GM12873 (cell line): ENCODE data around the gene SP2.

Experiments
- TF ChIP-seq, protein P1 (sequence below): IDR thresholded peaks from 2 replicates; pipeline ENCODE4 v1.5.1; 2012; ENCODE audit warnings: low read depth, mild to moderate bottlenecking, moderate library complexity, low read length, control low read depth; ENCODE audit not compliant: insufficient read depth; ENCODE audit errors: missing control alignments

The SP2 gene

DNA sequence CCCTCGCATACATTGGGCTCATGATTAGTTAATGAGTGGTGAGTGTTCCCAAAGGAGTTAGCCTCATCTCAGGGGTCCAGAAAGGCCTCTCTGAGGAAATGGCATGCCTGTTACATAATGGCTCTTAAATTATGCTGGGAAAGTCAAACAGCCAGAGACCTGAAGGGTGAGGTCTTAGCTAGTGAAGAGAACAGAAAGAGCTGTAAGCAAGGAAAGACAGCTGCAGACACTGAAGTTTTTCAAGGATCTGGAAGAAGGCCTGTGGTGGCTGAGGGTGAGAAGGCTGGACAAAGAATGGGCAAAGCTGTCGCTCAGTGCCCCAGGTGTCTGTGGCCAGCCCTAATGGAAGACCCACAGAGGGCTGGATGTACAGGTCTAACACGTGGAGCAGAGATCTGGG, 10.4 kb downstream of the SP2 start:
- TF ChIP-seq, protein P1, sequence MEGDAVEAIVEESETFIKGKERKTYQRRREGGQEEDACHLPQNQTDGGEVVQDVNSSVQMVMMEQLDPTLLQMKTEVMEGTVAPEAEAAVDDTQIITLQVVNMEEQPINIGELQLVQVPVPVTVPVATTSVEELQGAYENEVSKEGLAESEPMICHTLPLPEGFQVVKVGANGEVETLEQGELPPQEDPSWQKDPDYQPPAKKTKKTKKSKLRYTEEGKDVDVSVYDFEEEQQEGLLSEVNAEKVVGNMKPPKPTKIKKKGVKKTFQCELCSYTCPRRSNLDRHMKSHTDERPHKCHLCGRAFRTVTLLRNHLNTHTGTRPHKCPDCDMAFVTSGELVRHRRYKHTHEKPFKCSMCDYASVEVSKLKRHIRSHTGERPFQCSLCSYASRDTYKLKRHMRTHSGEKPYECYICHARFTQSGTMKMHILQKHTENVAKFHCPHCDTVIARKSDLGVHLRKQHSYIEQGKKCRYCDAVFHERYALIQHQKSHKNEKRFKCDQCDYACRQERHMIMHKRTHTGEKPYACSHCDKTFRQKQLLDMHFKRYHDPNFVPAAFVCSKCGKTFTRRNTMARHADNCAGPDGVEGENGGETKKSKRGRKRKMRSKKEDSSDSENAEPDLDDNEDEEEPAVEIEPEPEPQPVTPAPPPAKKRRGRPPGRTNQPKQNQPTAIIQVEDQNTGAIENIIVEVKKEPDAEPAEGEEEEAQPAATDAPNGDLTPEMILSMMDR = no peak

DNA sequence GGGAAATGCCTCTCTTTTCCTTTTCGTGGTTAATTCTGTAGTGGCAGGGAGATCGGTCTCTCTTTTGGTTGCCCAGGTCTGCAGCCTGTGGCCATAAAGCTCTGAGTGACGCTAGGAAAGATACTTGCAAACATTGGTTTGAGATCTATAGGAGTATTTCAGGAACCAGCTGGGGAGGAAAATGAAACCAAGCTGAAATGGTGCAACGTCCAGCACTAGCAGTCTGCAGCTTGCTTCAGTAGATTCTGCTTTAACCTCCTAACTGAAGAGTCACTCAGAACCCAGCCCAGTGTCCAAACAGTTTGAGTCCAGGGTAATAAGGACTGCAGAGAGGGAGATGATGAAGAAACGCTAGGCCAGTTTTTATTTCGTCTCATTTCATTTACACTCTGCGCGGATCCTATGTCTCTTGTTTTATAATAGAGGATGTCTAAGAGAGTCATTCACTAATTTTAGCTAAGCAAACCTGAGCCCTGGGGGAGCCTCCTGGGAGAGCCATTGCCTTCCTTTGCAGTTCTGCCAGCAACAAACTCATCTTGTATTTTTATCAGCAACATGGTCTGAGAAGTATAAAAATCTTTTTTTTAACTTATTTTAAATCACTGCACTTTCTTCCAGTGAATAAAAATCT, 12.0 kb downstream of the SP2 start:
- TF ChIP-seq, protein P1 = no peak

DNA sequence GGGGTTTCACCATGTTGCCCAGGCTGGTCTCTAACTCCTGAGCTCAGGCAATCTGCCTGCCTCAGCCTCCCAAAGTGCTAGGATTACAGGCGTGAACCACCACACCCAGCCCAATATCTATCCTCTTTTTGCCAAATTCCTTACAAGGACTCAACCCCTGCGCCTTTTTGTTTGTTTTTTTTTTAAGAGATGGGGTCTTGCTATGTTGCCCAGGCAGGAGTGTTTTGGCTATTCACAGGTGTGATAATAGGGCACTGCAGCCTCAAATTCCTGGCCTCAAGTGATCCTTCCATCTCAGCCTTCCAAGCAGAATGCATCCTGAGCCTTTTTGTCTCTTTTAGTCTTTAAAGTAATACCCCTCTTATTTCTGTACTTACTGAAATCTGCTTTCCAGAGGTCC, 17.0 kb downstream of the SP2 start:
- TF ChIP-seq, protein P1 = no peak

DNA sequence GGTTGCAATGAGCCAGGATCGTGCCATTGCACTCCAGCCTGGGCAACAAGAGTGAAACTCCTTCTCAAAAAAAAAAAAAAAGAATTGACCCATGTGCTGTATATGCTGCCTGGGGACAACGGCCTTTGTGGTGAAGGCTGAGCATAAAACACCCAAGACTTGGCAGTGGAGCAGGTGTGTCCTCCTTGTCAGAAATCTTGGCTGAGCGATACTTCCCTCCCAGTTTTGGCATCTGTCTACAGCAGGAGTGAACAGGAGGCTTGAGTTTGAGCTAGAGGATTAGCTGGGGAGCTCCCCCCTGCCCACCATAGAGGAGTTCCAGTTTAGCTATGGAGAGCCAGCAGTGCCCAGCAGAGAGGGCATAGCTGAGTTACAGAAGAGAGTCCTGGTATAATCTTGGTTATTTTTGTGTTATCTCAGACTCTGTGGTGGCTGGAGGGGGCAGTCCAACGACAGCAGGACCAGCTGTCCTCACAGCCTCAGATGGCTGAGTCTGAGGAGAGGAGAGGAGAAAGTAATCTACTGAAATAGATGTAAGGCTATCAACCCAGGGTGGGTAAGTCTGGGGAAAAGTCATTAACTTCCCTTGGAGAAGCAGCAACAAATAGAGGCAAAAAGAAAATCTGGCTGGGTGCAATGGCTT, 18.4 kb downstream of the SP2 start:
- TF ChIP-seq, protein P1 = no peak

DNA sequence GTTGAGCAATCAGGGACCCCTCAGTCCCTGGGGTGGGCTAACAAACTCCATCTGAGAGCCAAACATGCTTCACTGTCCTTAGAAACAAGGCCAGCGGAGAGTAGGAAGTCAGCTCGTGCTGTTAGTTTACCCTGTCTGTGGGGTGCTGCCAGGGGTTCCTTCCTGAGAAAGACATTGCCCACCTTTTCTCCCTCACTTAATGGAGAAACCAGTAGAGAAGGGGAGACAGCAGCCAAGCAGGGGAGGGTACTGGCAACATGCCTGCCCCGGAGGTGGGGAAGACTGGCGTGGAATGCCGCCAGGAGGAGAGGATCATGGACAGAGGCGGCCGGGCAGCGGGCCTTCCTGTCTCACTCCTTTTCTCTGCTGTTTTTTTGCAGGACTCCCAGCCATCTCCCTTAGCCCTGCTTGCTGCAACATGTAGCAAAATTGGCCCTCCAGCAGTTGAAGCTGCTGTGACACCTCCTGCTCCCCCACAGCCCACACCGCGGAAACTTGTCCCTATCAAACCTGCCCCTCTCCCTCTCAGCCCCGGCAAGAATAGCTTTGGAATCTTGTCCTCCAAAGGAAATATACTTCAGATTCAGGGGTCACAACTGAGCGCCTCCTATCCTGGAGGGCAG, 19.9 kb downstream of the SP2 start:
- TF ChIP-seq, protein P1 = no peak

DNA sequence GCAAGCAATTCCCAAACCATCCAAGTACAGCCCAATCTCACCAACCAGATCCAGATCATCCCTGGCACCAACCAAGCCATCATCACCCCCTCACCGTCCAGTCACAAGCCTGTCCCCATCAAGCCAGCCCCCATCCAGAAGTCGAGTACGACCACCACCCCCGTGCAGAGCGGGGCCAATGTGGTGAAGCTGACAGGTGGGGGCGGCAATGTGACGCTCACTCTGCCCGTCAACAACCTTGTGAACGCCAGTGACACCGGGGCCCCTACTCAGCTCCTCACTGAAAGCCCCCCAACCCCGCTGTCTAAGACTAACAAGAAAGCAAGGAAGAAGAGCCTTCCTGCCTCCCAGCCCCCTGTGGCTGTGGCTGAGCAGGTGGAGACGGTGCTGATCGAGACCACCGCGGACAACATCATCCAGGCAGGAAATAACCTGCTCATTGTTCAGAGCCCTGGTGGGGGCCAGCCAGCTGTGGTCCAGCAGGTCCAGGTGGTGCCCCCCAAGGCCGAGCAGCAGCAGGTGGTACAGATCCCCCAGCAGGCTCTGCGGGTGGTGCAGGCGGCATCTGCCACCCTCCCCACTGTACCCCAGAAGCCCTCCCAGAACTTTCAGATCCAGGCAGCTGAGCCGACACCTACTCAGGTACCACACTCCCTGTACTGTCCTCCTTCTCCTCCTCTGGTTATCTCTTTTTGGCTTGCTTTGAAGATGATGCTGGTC, 20.6 kb downstream of the SP2 start:
- TF ChIP-seq, protein P1 = no peak

DNA sequence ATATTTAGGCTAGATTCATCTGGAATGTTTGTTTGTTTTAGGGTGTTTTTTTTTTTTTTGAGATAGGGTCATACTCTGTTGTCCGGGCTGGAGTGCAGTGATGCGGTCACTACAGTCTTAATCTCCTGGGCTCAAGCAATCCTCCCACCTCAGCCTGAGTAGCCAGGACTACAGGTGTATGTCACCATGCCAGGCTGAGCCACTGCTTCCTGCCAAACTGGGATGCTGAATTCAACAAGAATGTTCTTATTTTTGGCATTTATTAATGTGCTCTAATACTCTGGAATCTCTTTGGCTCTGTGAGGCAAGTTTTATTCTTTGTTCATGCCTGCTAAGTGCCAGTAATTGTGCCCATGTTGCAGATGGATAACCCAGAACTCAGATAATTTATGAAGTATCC, 21.5 kb downstream of the SP2 start:
- TF ChIP-seq, protein P1 = no peak
